ENCODE measurements around the gene GMDS.

DNA sequence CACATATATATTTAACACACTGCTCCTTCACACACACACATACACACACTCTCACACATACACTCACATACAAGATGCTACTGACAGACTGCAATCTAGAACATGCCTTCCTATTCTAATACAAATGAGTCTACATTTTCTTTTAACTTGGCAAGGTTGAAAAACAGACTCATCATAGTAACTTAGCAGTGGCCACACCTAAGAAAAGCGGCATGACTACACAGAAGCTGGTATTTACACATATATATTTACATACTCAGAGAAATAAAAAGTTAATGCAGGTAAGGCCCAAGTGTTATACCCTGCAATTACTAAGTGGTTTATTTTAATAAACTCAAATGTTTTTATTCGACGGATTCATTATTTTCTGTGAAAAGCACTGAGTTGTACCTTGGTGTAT lies 426.4 kb downstream of the GMDS start:
- TF ChIP-seq, protein P1, sequence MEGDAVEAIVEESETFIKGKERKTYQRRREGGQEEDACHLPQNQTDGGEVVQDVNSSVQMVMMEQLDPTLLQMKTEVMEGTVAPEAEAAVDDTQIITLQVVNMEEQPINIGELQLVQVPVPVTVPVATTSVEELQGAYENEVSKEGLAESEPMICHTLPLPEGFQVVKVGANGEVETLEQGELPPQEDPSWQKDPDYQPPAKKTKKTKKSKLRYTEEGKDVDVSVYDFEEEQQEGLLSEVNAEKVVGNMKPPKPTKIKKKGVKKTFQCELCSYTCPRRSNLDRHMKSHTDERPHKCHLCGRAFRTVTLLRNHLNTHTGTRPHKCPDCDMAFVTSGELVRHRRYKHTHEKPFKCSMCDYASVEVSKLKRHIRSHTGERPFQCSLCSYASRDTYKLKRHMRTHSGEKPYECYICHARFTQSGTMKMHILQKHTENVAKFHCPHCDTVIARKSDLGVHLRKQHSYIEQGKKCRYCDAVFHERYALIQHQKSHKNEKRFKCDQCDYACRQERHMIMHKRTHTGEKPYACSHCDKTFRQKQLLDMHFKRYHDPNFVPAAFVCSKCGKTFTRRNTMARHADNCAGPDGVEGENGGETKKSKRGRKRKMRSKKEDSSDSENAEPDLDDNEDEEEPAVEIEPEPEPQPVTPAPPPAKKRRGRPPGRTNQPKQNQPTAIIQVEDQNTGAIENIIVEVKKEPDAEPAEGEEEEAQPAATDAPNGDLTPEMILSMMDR (IDR thresholded peaks at IDR 0.05) = no peak
- TF ChIP-seq EZH2 (IDR thresholded peaks at IDR 0.05; ENCODE audit: borderline replicate concordance, insufficient read depth, low read depth, low read length, poor library complexity, severe bottlenecking) = no peak
